Adrenal gland (tissue), 5 donors: Measurements from ENCODE around the gene FANCE.

ENCODE experiments used
- CTCF ChIP-seq, 6 experiments: fragments of 450-650 bp in 4 of 6; fragments of 200-600 bp in 2 of 6; sonication (generic) in 1 of 6; IDR thresholded peaks; 1 replicate in 5 of 6; 2 replicates in 1 of 6; pipeline versions ENCODE4 v1.5.1 to v1.8.0; 2016 to 2021; ENCODE audit warnings: antibody characterized with exemption in 6 of 6, mild to moderate bottlenecking in 2 of 6, moderate library complexity in 1 of 6
- POLR2A ChIP-seq, 2 donors: fragments of 450-650 bp; IDR thresholded peaks; one replicate each; pipeline ENCODE4 v1.6.1; 2017; ENCODE audit warnings: antibody characterized with exemption in 2 of 2, mild to moderate bottlenecking in 2 of 2, moderate library complexity in 1 of 2
- donor health status: DM: no; HTN: no; CAD: no.

- no peak for TF ChIP-seq POLR2A (IDR thresholded peaks at IDR 0.05)
- TF ChIP-seq CTCF (IDR thresholded peaks at IDR 0.05) = no peak
Measured at GRCh38 chr6:35508027-35508426, 55.9 kb downstream of the FANCE start.
